ENCODE data around the gene DIAPH3. TPM values are rescaled to one million over a fixed set of nuclear protein-coding genes. Genes with fewer than 3 reads are reported as not detected.

DIAPH3 gene
- total and polyA plus RNA-seq, 2 of the 4 experiments (the other 2 are of a cell fraction) = 8.9 to 9.3 TPM

GRCh38 chr13:59996461-59996980 lies 167.2 kb downstream of the DIAPH3 start:
- Histone ChIP-seq H3K36me3 (ENCODE audit: control insufficient read depth, insufficient read depth, low read length) (no peaks in the 10 kb centered on the region), H3K27me3 (ENCODE audit: control insufficient read depth, insufficient read depth, low read length) (no peaks in the 10 kb centered on the region), H2BK120ac (ENCODE audit: low read depth, low read length) (no peak overlapping the region), H2AFZ (replicated peaks; ENCODE audit: low read length, poor library complexity) (no peak overlapping the region), H3K18ac (ENCODE audit: low read depth, low read length) (no peak overlapping the region), H3K9me3 (ENCODE audit: control insufficient read depth, insufficient read depth, low read length) (peaks cover 2% of the 10 kb centered on the region; the same call in 1 of the 2 replicates), H4K91ac (ENCODE audit: insufficient read depth, low read depth, low read length) (no peak overlapping the region), H3K4ac (ENCODE audit: low read depth, low read length) (no peak overlapping the region), H3K23ac (ENCODE audit: low read depth, low read length) (no peak overlapping the region), H4K5ac (ENCODE audit: low read depth, low read length) (no peak overlapping the region), H3K9ac (ENCODE audit: low read depth, low read length) (no peak overlapping the region), H2AK5ac (ENCODE audit: low read depth, low read length) (no peak overlapping the region), H2BK15ac (ENCODE audit: low read depth, low read length) (no peak overlapping the region), H3K4me1 (ENCODE audit: control insufficient read depth, insufficient read depth, low read length) (no peaks in the 10 kb centered on the region), H3K79me1 (ENCODE audit: low read depth in 1 of 2, low read length in 2 of 2) (peaks cover 18 to 19% of the 10 kb centered on the region in 2 experiments; a peak in 3 of 4 replicates), H3K4me2 (ENCODE audit: low read depth, low read length) (no peak overlapping the region), H2AK9ac (replicated peaks; ENCODE audit: low read depth, low read length, poor library complexity) (no peak overlapping the region), H3K14ac (replicated peaks; ENCODE audit: low read depth, low read length) (no peak overlapping the region), H2BK5ac (ENCODE audit: low read depth, low read length, poor library complexity, severe bottlenecking) (no peak overlapping the region), H2BK20ac (ENCODE audit: low read depth, low read length) (no peak overlapping the region), H3K56ac (ENCODE audit: extremely low read depth, insufficient read depth, low read length) (no peak overlapping the region), H3K9me1 (ENCODE audit: insufficient read depth, low read length) (no peaks in the 10 kb centered on the region), H4K8ac (ENCODE audit: low read depth in 2 of 2, low read length in 2 of 2) (no peak overlapping the region), H3K27ac (ENCODE audit: insufficient read depth, low read length) (no peak overlapping the region), H4K20me1 (ENCODE audit: insufficient read depth, low read length) (no peaks in the 10 kb centered on the region), H3K4me3 (ENCODE audit: insufficient read depth, low read depth, low read length) (no peak overlapping the region)
- no peak for DNase-seq
- dilution Hi-C loops (cut with HindIII; ENCODE audit: low sequenced_read_pairs, unreplicated experiment) (no loop called here), in situ Hi-C loops (cut with MboI; ENCODE audit: low sequenced_read_pairs) (no loop called here), intact Hi-C loops (cut with micrococcal nuclease) (no loop called here)
- POLR2A ChIA-PET (ENCODE audit: unreplicated experiment) = no interaction called here
- BruUV-seq (replicated peaks) = no TSS peak
- no peak for TF ChIP-seq CEBPB (IDR thresholded peaks at IDR 0.05; ENCODE audit: low read depth, low read length)
- no peak for TF ChIP-seq ELK1 (IDR thresholded peaks at IDR 0.05; ENCODE audit: borderline replicate concordance, low read depth, low read length)
- TF ChIP-seq RCOR1 (IDR thresholded peaks at IDR 0.05; ENCODE audit: insufficient replicate concordance, low read length) = no peak
- no peak for TF ChIP-seq MAZ (IDR thresholded peaks at IDR 0.05; ENCODE audit: borderline replicate concordance, low read depth, low read length)
- TF ChIP-seq POLR2A (IDR thresholded peaks at IDR 0.05; ENCODE audit: low read depth, low read length) = no peak
- no peak for TF ChIP-seq CHD1 (IDR thresholded peaks at IDR 0.05; ENCODE audit: low read depth, low read length)
- TF ChIP-seq USF2 (IDR thresholded peaks at IDR 0.05; ENCODE audit: low read depth, low read length) = no peak
- TF ChIP-seq FOS (IDR thresholded peaks at IDR 0.05; ENCODE audit: low read depth, low read length) = no peak
- TF ChIP-seq SMC3 (IDR thresholded peaks at IDR 0.05; ENCODE audit: low read depth, low read length) = no peak
- no peak for TF ChIP-seq RFX5 (IDR thresholded peaks at IDR 0.05; ENCODE audit: low read depth, low read length)
- TF ChIP-seq CTCF (conservative IDR thresholded peaks at IDR 0.05; ENCODE audit: low read depth, low read length) = no peak
- TF ChIP-seq MXI1 (IDR thresholded peaks at IDR 0.05; ENCODE audit: borderline replicate concordance, low read depth, low read length) = no peak
- TF ChIP-seq RAD21 (IDR thresholded peaks at IDR 0.05; ENCODE audit: low read length) = no peak
- no peak for TF ChIP-seq BHLHE40 (IDR thresholded peaks at IDR 0.05; ENCODE audit: low read depth, low read length)
- TF ChIP-seq MAFK (IDR thresholded peaks at IDR 0.05; ENCODE audit: low read depth, low read length) = no peak
- TF ChIP-seq NFE2L2 (IDR thresholded peaks at IDR 0.05; ENCODE audit: low read depth, low read length) = no peak
- no CpG with 5 or more reads among the region's 6 CpGs for WGBS, 2 experiments (ENCODE audit: extremely low coverage in 2 of 2, insufficient read length in 1 of 2)
- no peak for ATAC-seq (ENCODE audit: low read depth)
- CTCF ChIA-PET = no interaction called here
